WTC11 (cell line): Measurements from ENCODE around the gene MREG. TPM values are rescaled to one million over a fixed set of nuclear protein-coding genes. Genes with fewer than 3 reads are reported as not detected.

Source experiments
- ATAC-seq: fragments of 200-7000 bp; cut with Tn5 transposase; 2 replicates; pipeline ENCODE4 v1.10.0; 2021; ENCODE audit warnings: mild to moderate bottlenecking, moderate library complexity
- CTCF ChIA-PET: fragments of 300-600 bp; sonication (Branson Sonifier 250); formaldehyde crosslinking; loops from one replicate; lab custom pipeline; 2021; ENCODE audit warnings: antibody characterized with exemption; lab: Charles Lee
- POLR2A ChIA-PET: fragments of 350-600 bp; sonication (Branson Sonifier 250); formaldehyde crosslinking; loops from one replicate; lab custom pipeline; 2021; ENCODE audit warnings: antibody characterized with exemption; lab: Charles Lee
- DNase-seq: peaks from one replicate; pipeline ENCODE4 v3.0.0; 2021; ENCODE audit warnings: low spot score
- H3K27ac Mint-ChIP-seq: 2 replicates; pipeline ENCODE4 v1.8.0; 2021; ENCODE audit warnings: mixed read lengths
- H3K27me3 Mint-ChIP-seq: 2 replicates; pipeline ENCODE4 v1.8.0; 2021; ENCODE audit warnings: low read depth, mild to moderate bottlenecking, moderate library complexity, mixed read lengths
- H3K36me3 Mint-ChIP-seq: 2 replicates; pipeline ENCODE4 v1.8.0; 2021; ENCODE audit warnings: mixed read lengths
- H3K4me1 Mint-ChIP-seq: 2 replicates; pipeline ENCODE4 v1.8.0; 2022; ENCODE audit warnings: mixed read lengths
- H3K4me3 Mint-ChIP-seq: 2 replicates; pipeline ENCODE4 v1.8.0; 2021; ENCODE audit warnings: mild to moderate bottlenecking, moderate library complexity, mixed read lengths
- H3K9me3 Mint-ChIP-seq: 2 replicates; pipeline ENCODE4 v1.8.0; 2021; ENCODE audit warnings: mixed read lengths
- CREB1 ChIP-seq: sonication (generic); formaldehyde crosslinking; IDR thresholded peaks from 2 replicates; pipeline ENCODE4 v1.8.0; 2023; ENCODE audit warnings: mild to moderate bottlenecking, missing genetic modification reagents
- EMX1 ChIP-seq: fragments of 250-450 bp; sonication (Bioruptor Pico); IDR thresholded peaks from 2 replicates; pipeline ENCODE4 v1.8.0; 2021; ENCODE audit warnings: mild to moderate bottlenecking
- ERG ChIP-seq: fragments of 250-450 bp; sonication (Bioruptor Pico); IDR thresholded peaks from 2 replicates; pipeline ENCODE4 v1.8.0; 2021; ENCODE audit warnings: mild to moderate bottlenecking
- GABPB1 ChIP-seq: sonication (generic); formaldehyde crosslinking; IDR thresholded peaks from 2 replicates; pipeline ENCODE4 v1.8.1; 2023; ENCODE audit warnings: mild to moderate bottlenecking, missing genetic modification reagents
- HMGXB4 ChIP-seq: sonication (generic); formaldehyde crosslinking; IDR thresholded peaks from 2 replicates; pipeline ENCODE4 v1.8.1; 2023; ENCODE audit warnings: mild to moderate bottlenecking, moderate library complexity, missing genetic modification reagents
- JUN ChIP-seq: sonication (generic); formaldehyde crosslinking; IDR thresholded peaks from 2 replicates; pipeline ENCODE4 v1.8.0; 2023; ENCODE audit warnings: mild to moderate bottlenecking, missing genetic modification reagents
- KAT7 ChIP-seq: sonication (generic); formaldehyde crosslinking; IDR thresholded peaks from 2 replicates; pipeline ENCODE4 v1.8.1; 2023; ENCODE audit warnings: missing genetic modification reagents, mild to moderate bottlenecking, borderline replicate concordance
- NFE2L1 ChIP-seq: sonication (generic); formaldehyde crosslinking; IDR thresholded peaks from 2 replicates; pipeline ENCODE4 v1.8.1; 2023; ENCODE audit warnings: missing genetic modification reagents
- NR1H2 ChIP-seq: sonication (generic); formaldehyde crosslinking; IDR thresholded peaks from 2 replicates; pipeline ENCODE4 v1.9.0; 2021; ENCODE audit warnings: mild to moderate bottlenecking, moderate library complexity, missing genetic modification reagents
- NR2C2 ChIP-seq: sonication (generic); formaldehyde crosslinking; IDR thresholded peaks from 2 replicates; pipeline ENCODE4 v1.8.0; 2022; ENCODE audit warnings: mild to moderate bottlenecking, missing genetic modification reagents
- NR3C1 ChIP-seq: sonication (generic); formaldehyde crosslinking; conservative IDR thresholded peaks from 2 replicates; pipeline ENCODE4 v1.8.1; 2023; ENCODE audit warnings: low read depth, mild to moderate bottlenecking, missing genetic modification reagents
- SMAD3 ChIP-seq: sonication (generic); formaldehyde crosslinking; IDR thresholded peaks from 2 replicates; pipeline ENCODE4 v1.8.0; 2022; ENCODE audit warnings: missing genetic modification reagents, mild to moderate bottlenecking, borderline replicate concordance
- TCF7 ChIP-seq: sonication (generic); formaldehyde crosslinking; IDR thresholded peaks from 2 replicates; pipeline ENCODE4 v1.8.0; 2022; ENCODE audit warnings: mild to moderate bottlenecking, low read depth, missing genetic modification reagents, moderate library complexity
- ZNF121 ChIP-seq: sonication (generic); formaldehyde crosslinking; IDR thresholded peaks from 2 replicates; pipeline ENCODE4 v1.8.0; 2023; ENCODE audit warnings: missing genetic modification reagents
- ZNF138 ChIP-seq: sonication (generic); formaldehyde crosslinking; conservative IDR thresholded peaks from 2 replicates; pipeline ENCODE4 v1.8.1; 2022; ENCODE audit warnings: mild to moderate bottlenecking, moderate library complexity, missing genetic modification reagents
- total RNA-seq: library from RNA; stranded (reverse); gene quantifications from 3 replicates; pipeline ENCODE4 v1.2.3, GENCODE V29; 2021
- TF ChIP-seq, protein P1 (sequence below): sonication (generic); formaldehyde crosslinking; IDR thresholded peaks from 2 replicates; pipeline ENCODE4 v1.8.1; 2022; ENCODE audit warnings: missing genetic modification reagents, borderline replicate concordance
- TF ChIP-seq, protein P2 (sequence below): sonication (generic); formaldehyde crosslinking; IDR thresholded peaks from 2 replicates; pipeline ENCODE4 v1.8.0; 2022; ENCODE audit warnings: mild to moderate bottlenecking, missing genetic modification reagents
- TF ChIP-seq, protein P3 (sequence below): sonication (generic); formaldehyde crosslinking; IDR thresholded peaks from 2 replicates; pipeline ENCODE4 v1.8.1; 2023; ENCODE audit warnings: mild to moderate bottlenecking, missing genetic modification reagents, moderate library complexity
- TF ChIP-seq, protein P4 (sequence below): sonication (generic); formaldehyde crosslinking; conservative IDR thresholded peaks from 2 replicates; pipeline ENCODE4 v1.8.1; 2022; ENCODE audit warnings: mild to moderate bottlenecking, missing genetic modification reagents
- TF ChIP-seq, protein P5 (sequence below): sonication (generic); formaldehyde crosslinking; IDR thresholded peaks from 2 replicates; pipeline ENCODE4 v1.8.1; 2023; ENCODE audit warnings: mild to moderate bottlenecking, missing genetic modification reagents

The MREG gene
- total RNA-seq, 1 experiment from 2014 or later: 23.8 TPM

GRCh38 chr2:215919624-215920243 is 93.6 kb downstream of the MREG start:
- DNase-seq: no peak
- ATAC-seq: no peak
- Mint-ChIP-seq H3K9me3 (peaks cover 9% of the 10 kb centered on the region), H3K27ac (peak overlapping the region; percentile 91), H3K36me3 (peaks cover 21% of the 10 kb centered on the region), H3K27me3 (no peaks in the 10 kb centered on the region; the same call in 1 of the 2 replicates), H3K4me1 (peaks cover 87% of the 10 kb centered on the region), H3K4me3 (no peak overlapping the region)
- CTCF ChIA-PET: interaction anchor here (1.0 to 4.4 kb wide), 3 partner anchors 11 to 125 kb away, joined by 4 to 22 read pairs (median 5); no protein-coding TSS in a partner anchor
- TF ChIP-seq ZNF138 (CRISPR knock-in tag) (no peak), CREB1 (CRISPR knock-in tag) (no peak), KAT7 (CRISPR knock-in tag) (no peak)
- TF ChIP-seq, protein P1, sequence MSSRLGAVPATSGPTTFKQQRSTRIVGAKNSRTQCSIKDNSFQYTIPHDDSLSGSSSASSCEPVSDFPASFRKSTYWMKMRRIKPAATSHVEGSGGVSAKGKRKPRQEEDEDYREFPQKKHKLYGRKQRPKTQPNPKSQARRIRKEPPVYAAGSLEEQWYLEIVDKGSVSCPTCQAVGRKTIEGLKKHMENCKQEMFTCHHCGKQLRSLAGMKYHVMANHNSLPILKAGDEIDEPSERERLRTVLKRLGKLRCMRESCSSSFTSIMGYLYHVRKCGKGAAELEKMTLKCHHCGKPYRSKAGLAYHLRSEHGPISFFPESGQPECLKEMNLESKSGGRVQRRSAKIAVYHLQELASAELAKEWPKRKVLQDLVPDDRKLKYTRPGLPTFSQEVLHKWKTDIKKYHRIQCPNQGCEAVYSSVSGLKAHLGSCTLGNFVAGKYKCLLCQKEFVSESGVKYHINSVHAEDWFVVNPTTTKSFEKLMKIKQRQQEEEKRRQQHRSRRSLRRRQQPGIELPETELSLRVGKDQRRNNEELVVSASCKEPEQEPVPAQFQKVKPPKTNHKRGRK (CRISPR knock-in tag): no peak
- POLR2A ChIA-PET: no interaction called here

DNA sequence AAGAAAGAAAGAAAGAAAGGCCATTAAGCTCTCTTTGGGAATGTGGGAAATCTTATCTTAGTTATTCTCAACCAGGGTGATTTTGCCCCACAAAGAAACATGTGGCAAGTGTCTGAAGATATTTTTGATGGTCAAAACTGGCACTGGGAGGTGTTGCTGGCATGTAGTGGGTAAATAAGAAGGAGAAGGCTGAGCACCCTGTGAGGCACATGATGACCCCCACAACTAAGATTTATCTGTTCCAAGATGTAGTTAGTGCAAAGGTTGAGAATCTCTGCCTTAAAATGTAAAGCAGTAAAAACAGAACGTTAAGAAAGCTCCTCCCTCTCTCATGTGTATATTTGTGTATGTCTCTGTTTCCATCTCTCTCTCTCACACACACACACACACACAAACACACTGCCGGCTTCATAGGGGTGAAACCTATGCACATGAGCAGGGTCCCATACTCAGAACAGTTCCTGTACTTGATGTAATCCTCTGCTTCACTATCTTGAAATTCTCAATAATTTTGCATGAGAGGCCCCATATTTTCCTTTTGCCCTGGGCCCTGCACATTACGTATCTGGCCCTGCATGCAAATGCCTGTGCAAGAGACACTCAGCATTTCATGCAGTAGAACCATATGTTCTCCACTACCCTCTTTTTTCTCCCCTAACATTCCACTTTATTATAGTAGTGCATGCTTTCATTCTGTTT is 94.3 kb downstream of the MREG start:
- peaks cover 9% of the 10 kb centered on the region for H3K9me3 Mint-ChIP-seq
- ATAC-seq (no peak), DNase-seq (no peak)
- peaks cover 82% of the 10 kb centered on the region for H3K4me1 Mint-ChIP-seq
- TF ChIP-seq HMGXB4 (CRISPR knock-in tag): no peak
- TF ChIP-seq, protein P2, sequence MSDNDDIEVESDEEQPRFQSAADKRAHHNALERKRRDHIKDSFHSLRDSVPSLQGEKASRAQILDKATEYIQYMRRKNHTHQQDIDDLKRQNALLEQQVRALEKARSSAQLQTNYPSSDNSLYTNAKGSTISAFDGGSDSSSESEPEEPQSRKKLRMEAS (CRISPR knock-in tag): no peak
- no peak for TF ChIP-seq GABPB1 (CRISPR knock-in tag)
- TF ChIP-seq TCF7 (CRISPR knock-in tag): no peak
- no peak for TF ChIP-seq KAT7 (CRISPR knock-in tag)
- H3K27ac Mint-ChIP-seq: peak overlapping the region; percentile 91
- H3K36me3 Mint-ChIP-seq: peaks cover 16% of the 10 kb centered on the region
- no peaks in the 10 kb centered on the region; the same call in 1 of the 2 replicates for H3K27me3 Mint-ChIP-seq
- ChIA-PET POLR2A (no interaction called here), CTCF (interaction anchor here (1.0 to 4.4 kb wide), 5 partner anchors 10 to 124 kb away, joined by 3 to 22 read pairs (median 6); no protein-coding TSS in a partner anchor)
- H3K4me3 Mint-ChIP-seq: no peak overlapping the region; the same call in 1 of the 2 replicates

- TF ChIP-seq, protein P3, sequence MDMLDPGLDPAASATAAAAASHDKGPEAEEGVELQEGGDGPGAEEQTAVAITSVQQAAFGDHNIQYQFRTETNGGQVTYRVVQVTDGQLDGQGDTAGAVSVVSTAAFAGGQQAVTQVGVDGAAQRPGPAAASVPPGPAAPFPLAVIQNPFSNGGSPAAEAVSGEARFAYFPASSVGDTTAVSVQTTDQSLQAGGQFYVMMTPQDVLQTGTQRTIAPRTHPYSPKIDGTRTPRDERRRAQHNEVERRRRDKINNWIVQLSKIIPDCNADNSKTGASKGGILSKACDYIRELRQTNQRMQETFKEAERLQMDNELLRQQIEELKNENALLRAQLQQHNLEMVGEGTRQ (CRISPR knock-in tag): no peak
- TF ChIP-seq, protein P4, sequence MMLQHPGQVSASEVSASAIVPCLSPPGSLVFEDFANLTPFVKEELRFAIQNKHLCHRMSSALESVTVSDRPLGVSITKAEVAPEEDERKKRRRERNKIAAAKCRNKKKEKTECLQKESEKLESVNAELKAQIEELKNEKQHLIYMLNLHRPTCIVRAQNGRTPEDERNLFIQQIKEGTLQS (CRISPR knock-in tag): no peak
- TF ChIP-seq ERG (CRISPR knock-in tag) (no peak), NR2C2 (CRISPR knock-in tag) (no peak), SMAD3 (no peak), JUN (CRISPR knock-in tag) (no peak), EMX1 (no peak), NR1H2 (CRISPR knock-in tag) (no peak), ZNF121 (no peak), NR3C1 (CRISPR knock-in tag) (no peak), NFE2L1 (CRISPR knock-in tag) (no peak)
- TF ChIP-seq, protein P5, sequence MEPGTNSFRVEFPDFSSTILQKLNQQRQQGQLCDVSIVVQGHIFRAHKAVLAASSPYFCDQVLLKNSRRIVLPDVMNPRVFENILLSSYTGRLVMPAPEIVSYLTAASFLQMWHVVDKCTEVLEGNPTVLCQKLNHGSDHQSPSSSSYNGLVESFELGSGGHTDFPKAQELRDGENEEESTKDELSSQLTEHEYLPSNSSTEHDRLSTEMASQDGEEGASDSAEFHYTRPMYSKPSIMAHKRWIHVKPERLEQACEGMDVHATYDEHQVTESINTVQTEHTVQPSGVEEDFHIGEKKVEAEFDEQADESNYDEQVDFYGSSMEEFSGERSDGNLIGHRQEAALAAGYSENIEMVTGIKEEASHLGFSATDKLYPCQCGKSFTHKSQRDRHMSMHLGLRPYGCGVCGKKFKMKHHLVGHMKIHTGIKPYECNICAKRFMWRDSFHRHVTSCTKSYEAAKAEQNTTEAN (CRISPR knock-in tag): no peak
- H3K4me1 Mint-ChIP-seq: peaks cover 73% of the 10 kb centered on the region
- H3K9me3 Mint-ChIP-seq: peaks cover 9% of the 10 kb centered on the region
- H3K4me3 Mint-ChIP-seq: peak overlapping the region; percentile 24; the same call in 1 of the 2 replicates
- peak overlapping the region; percentile 98 for H3K27ac Mint-ChIP-seq
- DNase-seq (no peak), ATAC-seq (peak; percentile 34)
- H3K27me3 Mint-ChIP-seq: no peaks in the 10 kb centered on the region; the same call in 1 of the 2 replicates
- ChIA-PET POLR2A (interaction anchor here (0.7 kb wide), 1 partner anchor 143 kb away, joined by 4 read pairs; no protein-coding TSS in a partner anchor), CTCF (interaction anchor here (1.0 to 4.4 kb wide), 7 partner anchors 11 to 123 kb away, joined by 3 to 22 read pairs (median 3); no protein-coding TSS in a partner anchor)
- peaks cover 7% of the 10 kb centered on the region for H3K36me3 Mint-ChIP-seq
Measured at GRCh38 chr2:215917953-215918620, 95.3 kb downstream of the MREG start.
